GM12878 (cell line): Measurements from ENCODE around the gene ETV3L. TPM values are rescaled to one million over a fixed set of nuclear protein-coding genes. Genes with fewer than 3 reads are reported as not detected.

ENCODE experiments used
- ATAC-seq: fragments of 200-7000 bp; cut with Tn5 transposase; 3 replicates; pipeline ENCODE4 v1.9.1; 2020; ENCODE audit warnings: mild to moderate bottlenecking, moderate library complexity
- BruUV-seq: library from RNA; stranded (reverse); fragments of 400-500 nt; replicated peaks from 2 replicates; lab custom pipeline; 2021; lab: Mats Ljungman, UMichigan
- CTCF ChIA-PET: fragments of 300-600 bp; sonication (Branson Sonifier 250); formaldehyde crosslinking; extraction: SDS; loops from one replicate; lab custom pipeline; 2021; ENCODE audit warnings: inconsistent platforms; lab: Yijun Ruan, JAX
- POLR2A ChIA-PET: fragments of 350-600 bp; formaldehyde crosslinking; extraction: SDS; loops from one replicate; lab custom pipeline; 2021; ENCODE audit warnings: inconsistent platforms; lab: Charles Lee
- RAD21 ChIA-PET: fragments of 300-600 bp; sonication (Branson Sonifier 250); formaldehyde crosslinking; loops from one replicate; lab custom pipeline; 2023; ENCODE audit warnings: antibody characterized with exemption; ENCODE audit not compliant: unreplicated experiment; lab: Charles Lee
- SMC1A ChIA-PET: fragments of 300-600 bp; sonication (Branson Sonifier 250); formaldehyde crosslinking; loops from one replicate; lab custom pipeline; 2023; ENCODE audit not compliant: unreplicated experiment, uncharacterized antibody; lab: Charles Lee
- DNase-seq: peaks from one replicate; pipeline ENCODE4 v3.0.0-alpha.2; 2011; ENCODE audit warnings: low read depth, low spot score
- FAIRE-seq: peaks from 3 replicates; lab custom pipeline; 2011; peaks lifted over from hg19 to GRCh38; lab: Jason Lieb, UNC
- H2AFZ ChIP-seq: 2 replicates; pipeline ENCODE4 v1.6.0; 2011; ENCODE audit warnings: low read depth, low read length, control low read depth; ENCODE audit not compliant: control insufficient read depth
- H3K27ac ChIP-seq: 2 replicates; pipeline ENCODE4 v1.5.1; 2011; ENCODE audit warnings: control low read depth; ENCODE audit not compliant: control insufficient read depth, insufficient read depth
- H3K27me3 ChIP-seq, 2 experiments: replicated peaks in 1 of 2; 2 replicates each; pipeline versions ENCODE4 v1.6.0 to v1.6.1; 2011; ENCODE audit warnings: low read length in 1 of 2; ENCODE audit not compliant: control insufficient read depth in 2 of 2, insufficient read depth in 2 of 2
- H3K36me3 ChIP-seq, 2 experiments: 2 replicates each; pipeline ENCODE4 v1.5.1; 2011; ENCODE audit warnings: low read length in 1 of 2; ENCODE audit not compliant: control insufficient read depth in 2 of 2, insufficient read depth in 2 of 2
- H3K4me1 ChIP-seq: 2 replicates; pipeline ENCODE4 v1.6.1; 2011; ENCODE audit warnings: mild to moderate bottlenecking, low read length, moderate library complexity, mixed read lengths; ENCODE audit not compliant: control insufficient read depth, insufficient read depth
- H3K4me2 ChIP-seq: 2 replicates; pipeline ENCODE4 v1.6.0; 2011; ENCODE audit warnings: control low read depth; ENCODE audit not compliant: control insufficient read depth, insufficient read depth
- H3K4me3 ChIP-seq: fragments of 200-600 bp; sonication (generic); 2 replicates; pipeline ENCODE4 v1.5.1; 2016
- H3K79me2 ChIP-seq: 2 replicates; pipeline ENCODE4 v1.6.0; 2011; ENCODE audit warnings: low read length; ENCODE audit not compliant: control insufficient read depth, insufficient read depth
- H3K9ac ChIP-seq: 2 replicates; pipeline ENCODE4 v1.8.0; 2011; ENCODE audit warnings: low read length, control low read depth, mixed read lengths; ENCODE audit not compliant: control insufficient read depth, insufficient read depth
- H3K9me3 ChIP-seq: replicated peaks from 3 replicates; pipeline ENCODE4 v1.5.1; 2011; ENCODE audit warnings: mild to moderate bottlenecking, low read length; ENCODE audit not compliant: control insufficient read depth, insufficient read depth
- H4K20me1 ChIP-seq: 2 replicates; pipeline ENCODE4 v1.6.0; 2011; ENCODE audit not compliant: control insufficient read depth, insufficient read depth
- EED ChIP-seq: sonication (generic); IDR thresholded peaks from 2 replicates; pipeline ENCODE4 v1.6.1; 2016; ENCODE audit warnings: antibody characterized with exemption, low read depth
- FOS ChIP-seq: IDR thresholded peaks from 3 replicates; pipeline ENCODE4 v1.6.1; 2011; ENCODE audit warnings: borderline replicate concordance; ENCODE audit not compliant: insufficient read length; ENCODE audit errors: extremely low read depth
- GABPA ChIP-seq: IDR thresholded peaks from 2 replicates; pipeline ENCODE4 v1.6.1; 2014; ENCODE audit warnings: antibody characterized with exemption, low read depth, mild to moderate bottlenecking, inconsistent platforms
- MTA3 ChIP-seq: IDR thresholded peaks from 2 replicates; pipeline ENCODE4 v1.6.1; 2012; ENCODE audit warnings: low read length, inconsistent platforms, borderline replicate concordance
- NRF1 ChIP-seq: conservative IDR thresholded peaks from 2 replicates; pipeline ENCODE4 v1.6.1; 2011; ENCODE audit warnings: mild to moderate bottlenecking, low read depth, low read length, improper control_type of control experiment
- PAX5 ChIP-seq: IDR thresholded peaks from 2 replicates; pipeline ENCODE4 v1.6.1; 2011; ENCODE audit warnings: low read depth, low read length, borderline replicate concordance
- POLR2AphosphoS2 ChIP-seq: IDR thresholded peaks from 2 replicates; pipeline ENCODE4 v1.6.1; 2011; ENCODE audit warnings: low read depth, mild to moderate bottlenecking, low read length, improper control_type of control experiment, moderate library complexity
- RELA ChIP-seq: fragments of 450-650 bp; IDR thresholded peaks from 2 replicates; pipeline ENCODE4 v1.8.0; 2014; ENCODE audit warnings: borderline replicate concordance; ENCODE audit not compliant: partially characterized antibody
- RUNX3 ChIP-seq: IDR thresholded peaks from 2 replicates; pipeline ENCODE4 v1.6.1; 2012; ENCODE audit warnings: low read length, inconsistent platforms
- ZZZ3 ChIP-seq: IDR thresholded peaks from 2 replicates; pipeline ENCODE4 v1.6.1; 2011; ENCODE audit warnings: low read depth; ENCODE audit not compliant: control insufficient read depth, insufficient read length
- WGBS: methylation state at CpG from one replicate; pipeline ENCODE4 v1.1.6; 2016; ENCODE audit warnings: low lambda C conversion rate; ENCODE audit not compliant: insufficient replicate concordance, insufficient coverage; ENCODE audit errors: missing lambda C conversion rate; 5-methylcytosine and 5-hydroxymethylcytosine counted together
- in situ Hi-C: fragments of 300-500 bp; cut with MboI; formaldehyde crosslinking; loops from 9 replicates; pipeline ENCODE4 v1.14.3; 2018; ENCODE audit warnings: mixed read lengths
- intact Hi-C: fragments of 100-400 bp; cut with micrococcal nuclease; formaldehyde crosslinking; loops from one replicate; pipeline ENCODE4 v1.14.2; 2022; ENCODE audit not compliant: unreplicated experiment
- polyA plus RNA-seq, 11 experiments: library from polyadenylated mRNA; depleted of rRNA in 4 of 11; unstranded in 6 of 11; stranded (reverse) in 5 of 11; fragments of >200 nt; fragmentation: Nextera tagmentation in 4 of 11; fragmentation: Illumina TruSeq in 1 of 11; extraction: Ambion mirVana in 4 of 11; extraction: Trizol in 1 of 11; gene quantifications; 1 replicate in 1 of 11; 2 replicates in 10 of 11; pipeline versions ENCODE4 v1.2.1 to v1.2.3, GENCODE V29; 2011 to 2016; ENCODE audit warnings: inconsistent platforms in 2 of 11, missing spikeins in 2 of 11, low read depth in 1 of 11
- total RNA-seq, 4 experiments: library from RNA; depleted of rRNA in 3 of 4; stranded (reverse); fragments of >200 nt in 3 of 4; fragmentation: Illumina TruSeq in 1 of 4; extraction: Trizol in 1 of 4; gene quantifications; 2 replicates each; pipeline versions ENCODE4 v1.2.1 to v1.2.3, GENCODE V29; 2013 to 2021
- TF ChIP-seq, protein P1 (sequence below), 3 experiments: IDR thresholded peaks in 2 of 3; conservative IDR thresholded peaks in 1 of 3; 2 replicates each; pipeline ENCODE4 v1.5.1; 2011; ENCODE audit warnings: low read depth in 3 of 3, low read length in 3 of 3, mild to moderate bottlenecking in 3 of 3, control low read depth in 2 of 3, moderate library complexity in 2 of 3, inconsistent platforms in 1 of 3, mixed read lengths in 1 of 3; ENCODE audit not compliant: control insufficient read depth in 2 of 3, insufficient read depth in 1 of 3; ENCODE audit errors: extremely low read depth in 1 of 3
- TF ChIP-seq, protein P2 (sequence below): fragments of 450-650 bp; IDR thresholded peaks from 2 replicates; pipeline ENCODE4 v1.6.1; 2017; ENCODE audit warnings: mild to moderate bottlenecking, low read depth, inconsistent platforms; ENCODE audit not compliant: poor library complexity, severe bottlenecking
- TF ChIP-seq, protein P3 (sequence below): fragments of 450-650 bp; IDR thresholded peaks from 2 replicates; pipeline ENCODE4 v1.6.1; 2016; ENCODE audit warnings: mild to moderate bottlenecking

The ETV3L gene
- total and polyA plus RNA-seq, 10 of the 15 experiments (the other 5 are each of a cell fraction or from before 2014, with no cell fraction given), result 0.03 to 1.3 (median 0.44) TPM

DNA sequence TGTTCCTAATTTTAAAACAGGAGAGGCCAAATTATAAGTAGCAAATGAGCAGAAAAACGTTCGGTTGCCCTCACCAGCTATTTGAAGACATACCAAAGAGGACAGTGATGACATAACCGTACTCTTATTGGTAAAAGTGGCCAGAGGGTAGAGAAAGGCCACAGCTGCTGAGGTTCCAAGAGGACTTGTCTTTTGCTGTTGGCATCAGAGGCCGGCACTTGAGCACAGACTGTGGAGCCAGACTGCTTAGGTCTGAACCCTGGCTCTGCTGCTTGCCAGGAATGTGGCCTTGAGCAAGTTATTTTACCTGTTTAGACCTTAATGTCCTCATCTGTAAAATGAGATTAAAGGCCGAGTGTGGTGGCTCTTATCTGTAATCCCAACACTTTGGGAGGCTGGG lies 14.9 kb downstream of the ETV3L start:
- no peak overlapping the region for H2AFZ ChIP-seq
- FAIRE-seq (no peak), DNase-seq (no peak), ATAC-seq (no peak)
- ChIA-PET RAD21 (interaction anchor here (1.6 kb wide), 1 partner anchor 71 kb away, joined by 3 read pairs; no protein-coding TSS in a partner anchor), CTCF (interaction anchor here (1.2 to 14.4 kb wide), 2 partner anchors 10 to 70 kb away, joined by 7 to 715 read pairs; no protein-coding TSS in a partner anchor), SMC1A (interaction anchor here (10.1 kb wide), 1 partner anchor 68 kb away, joined by 383 read pairs; no protein-coding TSS in a partner anchor), POLR2A (interaction anchor here (0.6 kb wide), 1 partner anchor 168 kb away, joined by 3 read pairs; no protein-coding TSS in a partner anchor)
- H3K27ac ChIP-seq, result no peak overlapping the region
- H3K36me3 ChIP-seq, result no peaks in the 10 kb centered on the region
- no peaks in the 10 kb centered on the region for H3K79me2 ChIP-seq
- in situ Hi-C loops, result no loop called here
- H3K27me3 ChIP-seq, result no peaks in the 10 kb centered on the region
- no peak overlapping the region for H3K4me3 ChIP-seq
- no peaks in the 10 kb centered on the region for H3K9me3 ChIP-seq
- intact Hi-C loops, result no loop called here
- H3K9ac ChIP-seq, result no peak overlapping the region
- no peak overlapping the region for H3K4me2 ChIP-seq
- TF ChIP-seq, protein P1, sequence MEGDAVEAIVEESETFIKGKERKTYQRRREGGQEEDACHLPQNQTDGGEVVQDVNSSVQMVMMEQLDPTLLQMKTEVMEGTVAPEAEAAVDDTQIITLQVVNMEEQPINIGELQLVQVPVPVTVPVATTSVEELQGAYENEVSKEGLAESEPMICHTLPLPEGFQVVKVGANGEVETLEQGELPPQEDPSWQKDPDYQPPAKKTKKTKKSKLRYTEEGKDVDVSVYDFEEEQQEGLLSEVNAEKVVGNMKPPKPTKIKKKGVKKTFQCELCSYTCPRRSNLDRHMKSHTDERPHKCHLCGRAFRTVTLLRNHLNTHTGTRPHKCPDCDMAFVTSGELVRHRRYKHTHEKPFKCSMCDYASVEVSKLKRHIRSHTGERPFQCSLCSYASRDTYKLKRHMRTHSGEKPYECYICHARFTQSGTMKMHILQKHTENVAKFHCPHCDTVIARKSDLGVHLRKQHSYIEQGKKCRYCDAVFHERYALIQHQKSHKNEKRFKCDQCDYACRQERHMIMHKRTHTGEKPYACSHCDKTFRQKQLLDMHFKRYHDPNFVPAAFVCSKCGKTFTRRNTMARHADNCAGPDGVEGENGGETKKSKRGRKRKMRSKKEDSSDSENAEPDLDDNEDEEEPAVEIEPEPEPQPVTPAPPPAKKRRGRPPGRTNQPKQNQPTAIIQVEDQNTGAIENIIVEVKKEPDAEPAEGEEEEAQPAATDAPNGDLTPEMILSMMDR (IDR thresholded peaks at IDR 0.05 in 2 of 3, conservative IDR thresholded peaks at IDR 0.05 in 1 of 3; ENCODE audit: control insufficient read depth in 2 of 3, extremely low read depth in 1 of 3, insufficient read depth in 1 of 3, low read depth in 3 of 3, low read length in 3 of 3), result no peak
- TF ChIP-seq ZZZ3 (no peak), GABPA (no peak), EED (no peak), RUNX3 (no peak), PAX5 (no peak), FOS (no peak), POLR2AphosphoS2 (no peak), RELA (no peak), NRF1 (no peak), MTA3 (no peak)
- TF ChIP-seq, protein P2, sequence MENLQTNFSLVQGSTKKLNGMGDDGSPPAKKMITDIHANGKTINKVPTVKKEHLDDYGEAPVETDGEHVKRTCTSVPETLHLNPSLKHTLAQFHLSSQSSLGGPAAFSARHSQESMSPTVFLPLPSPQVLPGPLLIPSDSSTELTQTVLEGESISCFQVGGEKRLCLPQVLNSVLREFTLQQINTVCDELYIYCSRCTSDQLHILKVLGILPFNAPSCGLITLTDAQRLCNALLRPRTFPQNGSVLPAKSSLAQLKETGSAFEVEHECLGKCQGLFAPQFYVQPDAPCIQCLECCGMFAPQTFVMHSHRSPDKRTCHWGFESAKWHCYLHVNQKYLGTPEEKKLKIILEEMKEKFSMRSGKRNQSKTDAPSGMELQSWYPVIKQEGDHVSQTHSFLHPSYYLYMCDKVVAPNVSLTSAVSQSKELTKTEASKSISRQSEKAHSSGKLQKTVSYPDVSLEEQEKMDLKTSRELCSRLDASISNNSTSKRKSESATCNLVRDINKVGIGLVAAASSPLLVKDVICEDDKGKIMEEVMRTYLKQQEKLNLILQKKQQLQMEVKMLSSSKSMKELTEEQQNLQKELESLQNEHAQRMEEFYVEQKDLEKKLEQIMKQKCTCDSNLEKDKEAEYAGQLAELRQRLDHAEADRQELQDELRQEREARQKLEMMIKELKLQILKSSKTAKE, result no peak
- TF ChIP-seq, protein P3, sequence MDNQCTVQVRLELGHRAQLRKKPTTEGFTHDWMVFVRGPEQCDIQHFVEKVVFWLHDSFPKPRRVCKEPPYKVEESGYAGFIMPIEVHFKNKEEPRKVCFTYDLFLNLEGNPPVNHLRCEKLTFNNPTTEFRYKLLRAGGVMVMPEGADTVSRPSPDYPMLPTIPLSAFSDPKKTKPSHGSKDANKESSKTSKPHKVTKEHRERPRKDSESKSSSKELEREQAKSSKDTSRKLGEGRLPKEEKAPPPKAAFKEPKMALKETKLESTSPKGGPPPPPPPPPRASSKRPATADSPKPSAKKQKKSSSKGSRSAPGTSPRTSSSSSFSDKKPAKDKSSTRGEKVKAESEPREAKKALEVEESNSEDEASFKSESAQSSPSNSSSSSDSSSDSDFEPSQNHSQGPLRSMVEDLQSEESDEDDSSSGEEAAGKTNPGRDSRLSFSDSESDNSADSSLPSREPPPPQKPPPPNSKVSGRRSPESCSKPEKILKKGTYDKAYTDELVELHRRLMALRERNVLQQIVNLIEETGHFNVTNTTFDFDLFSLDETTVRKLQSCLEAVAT, result no peak
- BruUV-seq, result no TSS peak
- 7% methylated on average over 5 of the region's 5 CpGs for WGBS
- no peaks in the 10 kb centered on the region for H4K20me1 ChIP-seq
- no peaks in the 10 kb centered on the region for H3K4me1 ChIP-seq
